Lung (tissue), 12 donors: ENCODE measurements around the gene NUDT22. TPM values are rescaled to one million over a fixed set of nuclear protein-coding genes. Genes with fewer than 3 reads are reported as not detected.
A peak's percentile ranks its signal among the peaks of the same experiment; 100 is the strongest.

Experiments used
- ATAC-seq: fragments of 200-7000 bp; cut with Tn5 transposase; one replicate; pipeline ENCODE4 v1.9.1; 2020; ENCODE audit warnings: moderate number of reproducible peaks; ENCODE audit not compliant: insufficient read depth, low FRiP score
- DNase-seq, 3 donors: peaks; one replicate each; pipeline ENCODE4 v3.0.0-alpha.2; 2013 to 2017
- H3K27ac ChIP-seq, 2 donors: one replicate each; pipeline ENCODE4 v1.5.1; 2013; ENCODE audit warnings: mild to moderate bottlenecking in 2 of 2, moderate library complexity in 2 of 2, control low read depth in 1 of 2, inconsistent platforms in 1 of 2, low read depth in 1 of 2, low read length in 1 of 2
- H3K27me3 ChIP-seq, 3 donors: one replicate each; pipeline ENCODE4 v1.5.1; 2013; ENCODE audit warnings: low read length in 2 of 3; ENCODE audit not compliant: control insufficient read depth in 3 of 3, insufficient read depth in 3 of 3
- H3K36me3 ChIP-seq, 4 donors: one replicate each; pipeline ENCODE4 v1.5.1; 2013; ENCODE audit warnings: low read length in 4 of 4, mild to moderate bottlenecking in 1 of 4, moderate library complexity in 1 of 4; ENCODE audit not compliant: control insufficient read depth in 4 of 4, insufficient read depth in 4 of 4
- H3K4me1 ChIP-seq, 5 donors: one replicate each; pipeline ENCODE4 v1.5.1; 2013; ENCODE audit warnings: low read length in 5 of 5, mild to moderate bottlenecking in 2 of 5, moderate library complexity in 1 of 5; ENCODE audit not compliant: control insufficient read depth in 5 of 5, insufficient read depth in 5 of 5
- H3K4me3 ChIP-seq: one replicate; pipeline ENCODE4 v1.5.1; 2013; ENCODE audit warnings: mild to moderate bottlenecking, control low read depth, moderate library complexity
- H3K9ac ChIP-seq, 2 donors: one replicate each; pipeline ENCODE4 v1.5.1; 2013; ENCODE audit warnings: low read length in 2 of 2, control low read depth in 1 of 2; ENCODE audit not compliant: insufficient read depth in 1 of 2
- H3K9me3 ChIP-seq, 4 donors: one replicate each; pipeline ENCODE4 v1.5.1; 2013; ENCODE audit warnings: low read length in 3 of 4, mild to moderate bottlenecking in 1 of 4, moderate library complexity in 1 of 4; ENCODE audit not compliant: control insufficient read depth in 4 of 4, insufficient read depth in 3 of 4
- CTCF ChIP-seq: IDR thresholded peaks from 2 replicates; pipeline ENCODE4 v1.5.1; 2012; ENCODE audit warnings: mild to moderate bottlenecking; ENCODE audit errors: control extremely low read depth, extremely low read depth
- WGBS, 2 donors: extraction: QIAGEN DNeasy Blood & Tissue Kit; methylation state at CpG; one replicate each; pipeline ENCODE4 v1.1.7; 2013; 5-methylcytosine and 5-hydroxymethylcytosine counted together
- polyA plus RNA-seq, 2 donors: library from polyadenylated mRNA; stranded (reverse); fragments of 200-250 nt; gene quantifications; one replicate each; pipeline ENCODE4 v1.2.1, GENCODE V29; 2013
- total RNA-seq, 2 donors: library from RNA; depleted of rRNA in 1 of 2; stranded (reverse); fragments of >200 nt in 1 of 2; gene quantifications; one replicate each; pipeline ENCODE4 v1.2.1, GENCODE V29; 2014 to 2021
- donor health status: control.
- donor health status: control.
- donor health status: Bipolar disorder and iron deficiency.
- donor health status: healthy.
- donor health status: DM: yes; HTN: yes; CAD: no.

NUDT22 gene
- total and polyA plus RNA-seq, 4 donors, result 23.7 to 90.2 (median 64.9) TPM

DNA sequence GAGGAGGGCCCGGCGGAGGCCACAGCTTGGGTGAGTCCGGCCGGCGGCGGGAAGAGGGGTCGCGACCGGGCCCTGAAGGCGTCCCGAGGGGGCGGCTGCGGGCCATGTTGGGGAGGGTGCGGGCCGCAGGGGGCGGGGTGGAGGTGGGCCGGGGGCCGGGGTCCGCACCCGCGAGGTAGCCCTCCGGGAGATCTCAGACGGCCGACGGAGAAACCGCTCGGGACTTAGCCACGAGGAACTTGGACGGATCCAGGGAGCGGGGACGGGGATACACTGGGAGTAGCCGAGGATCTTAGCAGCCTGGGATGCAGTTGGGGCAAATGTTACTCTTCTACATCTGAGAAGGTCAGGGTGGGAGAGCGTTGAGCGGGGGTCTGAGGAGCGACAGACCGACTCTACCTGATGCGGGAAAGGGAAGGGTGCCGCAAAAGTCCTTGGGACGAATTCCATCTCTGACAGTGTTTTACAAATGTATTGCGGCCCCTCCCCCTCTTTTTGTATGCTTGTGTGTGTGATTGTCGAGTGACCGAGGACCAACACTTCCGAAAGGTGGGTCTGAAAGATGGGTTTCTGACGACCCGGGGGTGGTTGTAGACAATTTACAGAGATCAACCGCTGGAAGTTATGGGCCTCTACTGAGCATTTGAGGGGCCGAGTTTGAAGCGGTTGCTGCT is 39.4 kb upstream of the NUDT22 start:
- no peak overlapping the region for H3K4me3 ChIP-seq
- 0 to 1% methylated on average over 33 to 48 of the region's 48 CpGs for WGBS, 2 donors
- peak overlapping the region; percentile 80 for H3K27ac ChIP-seq
- H3K27me3 ChIP-seq, result no peaks in the 10 kb centered on the region
- H3K9me3 ChIP-seq, result no peaks in the 10 kb centered on the region
- no peak for TF ChIP-seq CTCF
- no peak for ATAC-seq
- no peak overlapping the region for H3K9ac ChIP-seq
- peaks cover 0 to 20% (median 4%) of the 10 kb centered on the region in 5 donors for H3K4me1 ChIP-seq
- H3K36me3 ChIP-seq, result peaks cover 0 to 6% (median 0%) of the 10 kb centered on the region in 4 donors
- peak in 2 of 3 donors; percentile 26 to 34 for DNase-seq

DNA sequence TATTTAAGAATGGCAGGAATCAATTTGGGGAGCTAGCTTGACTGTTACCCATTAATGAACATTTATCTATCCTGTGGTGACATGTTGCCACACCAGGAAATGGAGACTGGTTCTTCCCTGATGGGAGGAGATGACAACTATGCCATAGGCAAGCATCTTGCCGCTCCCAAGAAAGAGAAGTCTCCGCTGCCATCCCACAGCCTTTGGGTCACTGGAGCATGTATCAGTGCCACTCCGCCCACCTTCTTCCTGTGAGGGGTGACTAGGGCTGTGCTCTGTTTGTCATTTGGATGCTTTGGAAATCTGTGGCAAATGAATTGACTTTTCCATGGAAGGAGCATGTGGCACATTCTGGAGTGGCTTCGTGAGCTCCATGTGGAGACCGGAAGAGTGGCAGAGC is 33.6 kb upstream of the NUDT22 start:
- Histone ChIP-seq H3K9me3 (no peaks in the 10 kb centered on the region), H3K27me3 (no peaks in the 10 kb centered on the region), H3K36me3 (peaks cover 35 to 46% (median 41%) of the 10 kb centered on the region in 4 donors), H3K9ac (no peak overlapping the region), H3K4me1 (peaks cover 0 to 5% (median 0%) of the 10 kb centered on the region in 5 donors), H3K4me3 (no peak overlapping the region), H3K27ac (no peak overlapping the region)
- no peak for TF ChIP-seq CTCF
- WGBS, 2 donors, result 75 to 87% methylated on average over 5 of the region's 5 CpGs
- no peak for ATAC-seq
- no peak for DNase-seq

DNA sequence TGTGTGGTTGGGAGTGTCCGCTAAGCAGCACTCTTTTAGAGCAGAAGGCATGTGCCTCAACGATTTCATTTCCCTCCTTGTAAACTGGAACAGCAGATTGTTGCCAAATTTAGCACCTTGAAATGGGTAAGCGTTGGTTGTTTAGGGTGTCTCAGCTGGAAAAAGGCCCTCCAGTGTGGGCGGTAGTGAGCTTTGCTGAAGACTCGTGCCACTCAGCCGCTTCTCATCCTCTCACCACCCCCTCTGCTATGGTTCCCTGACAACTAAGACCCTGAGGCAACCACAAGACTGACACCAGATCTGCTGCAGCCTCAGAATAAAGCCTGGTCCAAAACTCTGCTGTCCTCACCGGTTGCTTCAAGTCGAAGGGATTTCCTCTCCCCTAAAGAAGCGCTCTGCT is 29.4 kb upstream of the NUDT22 start:
- H3K27me3 ChIP-seq, result no peaks in the 10 kb centered on the region
- peaks cover 47 to 59% (median 57%) of the 10 kb centered on the region in 4 donors for H3K36me3 ChIP-seq
- no peak overlapping the region for H3K4me3 ChIP-seq
- ATAC-seq (no peak), DNase-seq (no peak)
- H3K4me1 ChIP-seq, result no peaks in the 10 kb centered on the region
- H3K9ac ChIP-seq, result no peak overlapping the region
- no peaks in the 10 kb centered on the region for H3K9me3 ChIP-seq
- no peak for TF ChIP-seq CTCF
- H3K27ac ChIP-seq, result no peak overlapping the region
- WGBS, 2 donors, result 80 to 89% methylated on average over 9 of the region's 9 CpGs

DNA sequence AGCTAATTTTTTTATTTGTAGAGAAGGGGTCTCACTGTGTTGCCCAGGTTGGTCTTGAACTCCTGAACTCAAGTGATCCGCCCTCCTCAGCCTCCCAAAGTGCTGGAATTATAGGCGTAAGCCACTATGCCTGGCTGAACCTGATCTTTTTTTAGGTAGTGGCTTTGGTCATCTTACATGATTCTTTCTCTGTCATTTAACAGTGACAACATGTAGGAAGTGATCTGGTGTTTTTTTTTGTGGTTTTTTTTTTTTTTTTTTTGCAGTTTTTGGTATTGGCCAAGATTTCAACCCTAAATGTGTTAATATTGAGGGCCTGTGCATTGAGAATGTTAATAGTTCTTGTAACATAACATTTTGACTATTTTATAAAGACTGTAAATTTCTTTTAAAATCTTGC is 27.6 kb upstream of the NUDT22 start:
- Histone ChIP-seq H3K9me3 (no peaks in the 10 kb centered on the region), H3K27ac (no peak overlapping the region)
- TF ChIP-seq CTCF, result no peak

More for the DNA sequence above, 27.6 kb upstream of the NUDT22 start:
- ATAC-seq (no peak), DNase-seq (no peak)
- Histone ChIP-seq H3K36me3 (peaks cover 52 to 68% (median 64%) of the 10 kb centered on the region in 4 donors), H3K4me1 (no peaks in the 10 kb centered on the region), H3K4me3 (no peak overlapping the region), H3K9ac (no peak overlapping the region), H3K27me3 (no peaks in the 10 kb centered on the region)
- WGBS, 2 donors, result 80 to 89% methylated on average over 2 of the region's 2 CpGs
